Subcutaneous abdominal adipose tissue (tissue), 5 donors: ENCODE measurements around the gene BLOC1S2.
A peak's percentile ranks its signal among the peaks of the same experiment; 100 is the strongest.
"Not testable (repeated sequence)": the region's sequence is repeated elsewhere in the genome, so short reads cannot be mapped to it uniquely, and the experiment has no call there.

Experiments
- H3K27ac ChIP-seq: one replicate; pipeline ENCODE4 v1.7.0; 2013; ENCODE audit warnings: low read depth, mild to moderate bottlenecking, inconsistent platforms, low read length, moderate library complexity
- H3K27me3 ChIP-seq, 5 donors: one replicate each; pipeline ENCODE4 v1.7.0; 2013; ENCODE audit warnings: low read length in 5 of 5, inconsistent platforms in 1 of 5; ENCODE audit not compliant: control insufficient read depth in 5 of 5, insufficient read depth in 4 of 5
- H3K36me3 ChIP-seq, 5 donors: one replicate each; pipeline ENCODE4 v1.7.0; 2013; ENCODE audit warnings: low read length in 5 of 5; ENCODE audit not compliant: control insufficient read depth in 5 of 5, insufficient read depth in 5 of 5
- H3K4me1 ChIP-seq, 5 donors: one replicate each; pipeline ENCODE4 v1.7.0; 2013; ENCODE audit warnings: low read length in 5 of 5, mild to moderate bottlenecking in 3 of 5, moderate library complexity in 1 of 5; ENCODE audit not compliant: control insufficient read depth in 5 of 5, insufficient read depth in 5 of 5
- H3K4me3 ChIP-seq, 5 donors: one replicate each; pipeline ENCODE4 v1.7.0; 2013; ENCODE audit warnings: low read length in 5 of 5, low read depth in 1 of 5
- H3K9ac ChIP-seq, 5 donors: one replicate each; pipeline ENCODE4 v1.7.0; 2013; ENCODE audit warnings: low read length in 5 of 5, mild to moderate bottlenecking in 4 of 5, moderate library complexity in 3 of 5
- H3K9me3 ChIP-seq, 5 donors: one replicate each; pipeline ENCODE4 v1.7.0; 2013; ENCODE audit warnings: low read length in 5 of 5; ENCODE audit not compliant: control insufficient read depth in 5 of 5
- donor health status: healthy.
- donor health status: healthy.
- donor health status: healthy.
- donor health status: healthy.
- donor health status: healthy.

BLOC1S2 gene

GRCh38 chr10:100319707-100320402, 33.4 kb upstream of the BLOC1S2 start:
- Histone ChIP-seq H3K9ac (no peak overlapping the region), H3K4me3 (no peak overlapping the region), H3K27me3 (peaks cover 0 to 2% (median 0%) of the 10 kb centered on the region in 5 donors), H3K36me3 (no peaks in the 10 kb centered on the region), H3K27ac (no peak overlapping the region), H3K4me1 (peaks cover 0 to 12% (median 9%) of the 10 kb centered on the region in 5 donors), H3K9me3 (no peaks in the 10 kb centered on the region)

- Histone ChIP-seq H3K9ac (no peak overlapping the region), H3K36me3 (no peaks in the 10 kb centered on the region), H3K4me1 (peaks cover 0 to 21% (median 9%) of the 10 kb centered on the region in 5 donors), H3K27ac (no peak overlapping the region), H3K27me3 (peaks cover 0 to 2% (median 0%) of the 10 kb centered on the region in 5 donors), H3K4me3 (no peak overlapping the region), H3K9me3 (no peaks in the 10 kb centered on the region)
Measured at GRCh38 chr10:100318207-100318606, 31.7 kb upstream of the BLOC1S2 start.

- Histone ChIP-seq H3K4me1 (peaks cover 0 to 21% (median 10%) of the 10 kb centered on the region in 5 donors), H3K36me3 (no peaks in the 10 kb centered on the region), H3K9me3 (no peaks in the 10 kb centered on the region), H3K27ac (peak overlapping the region; percentile 71), H3K27me3 (peaks cover 0 to 2% (median 0%) of the 10 kb centered on the region in 5 donors), H3K4me3 (no peak overlapping the region), H3K9ac (peak overlapping the region in 1 of 5 donors; percentile 26)
Measured at GRCh38 chr10:100315615-100316014, 29.1 kb upstream of the BLOC1S2 start.

- H3K9me3 ChIP-seq = no peaks in the 10 kb centered on the region
- no peak overlapping the region for H3K4me3 ChIP-seq
- peaks cover 0 to 35% (median 10%) of the 10 kb centered on the region in 5 donors for H3K4me1 ChIP-seq
- H3K27ac ChIP-seq = no peak overlapping the region
- no peaks in the 10 kb centered on the region for H3K36me3 ChIP-seq
- H3K9ac ChIP-seq = no peak overlapping the region
- H3K27me3 ChIP-seq = no peaks in the 10 kb centered on the region
Measured at GRCh38 chr10:100311298-100311697, 24.8 kb upstream of the BLOC1S2 start.

- Histone ChIP-seq H3K9me3 (no peaks in the 10 kb centered on the region), H3K36me3 (no peaks in the 10 kb centered on the region), H3K27me3 (no peaks in the 10 kb centered on the region), H3K9ac (no peak overlapping the region), H3K4me1 (peaks cover 0 to 17% (median 0%) of the 10 kb centered on the region in 5 donors), H3K4me3 (no peak overlapping the region), H3K27ac (no peak overlapping the region)
Measured at GRCh38 chr10:100307684-100308083, 21.2 kb upstream of the BLOC1S2 start.

GRCh38 chr10:100306861-100307260, 20.4 kb upstream of the BLOC1S2 start:
- no peaks in the 10 kb centered on the region for H3K27me3 ChIP-seq
- peaks cover 0 to 17% (median 0%) of the 10 kb centered on the region in 5 donors for H3K4me1 ChIP-seq
- H3K9ac ChIP-seq = no peak overlapping the region
- no peak overlapping the region for H3K27ac ChIP-seq
- H3K4me3 ChIP-seq = no peak overlapping the region
- no peaks in the 10 kb centered on the region for H3K9me3 ChIP-seq
- no peaks in the 10 kb centered on the region for H3K36me3 ChIP-seq

GRCh38 chr10:100304414-100304813, 17.9 kb upstream of the BLOC1S2 start:
- Histone ChIP-seq H3K27ac (no peak overlapping the region), H3K27me3 (no peaks in the 10 kb centered on the region), H3K4me3 (no peak overlapping the region), H3K9ac (no peak overlapping the region), H3K36me3 (no peaks in the 10 kb centered on the region), H3K4me1 (peaks cover 0 to 17% (median 0%) of the 10 kb centered on the region in 5 donors), H3K9me3 (no peaks in the 10 kb centered on the region)

- Histone ChIP-seq H3K9me3 (no peaks in the 10 kb centered on the region), H3K27me3 (no peaks in the 10 kb centered on the region), H3K27ac (no peak overlapping the region), H3K36me3 (no peaks in the 10 kb centered on the region), H3K4me1 (peaks cover 0 to 17% (median 0%) of the 10 kb centered on the region in 5 donors), H3K4me3 (no peak overlapping the region), H3K9ac (no peak overlapping the region)
Measured at GRCh38 chr10:100303724-100304319, 17.3 kb upstream of the BLOC1S2 start.

GRCh38 chr10:100301123-100301522, 14.6 kb upstream of the BLOC1S2 start:
- not testable (repeated sequence) for H3K9me3 ChIP-seq, H3K27me3 ChIP-seq, H3K36me3 ChIP-seq, H3K4me1 ChIP-seq, H3K4me3 ChIP-seq, H3K9ac ChIP-seq, H3K27ac ChIP-seq

- peaks cover 0 to 7% (median 0%) of the 10 kb centered on the region in 5 donors for H3K4me1 ChIP-seq
- H3K27ac ChIP-seq = no peak overlapping the region
- no peak overlapping the region for H3K9ac ChIP-seq
- H3K4me3 ChIP-seq = no peak overlapping the region
- peaks cover 4 to 10% (median 6%) of the 10 kb centered on the region in 5 donors for H3K27me3 ChIP-seq
- H3K9me3 ChIP-seq = no peaks in the 10 kb centered on the region
- H3K36me3 ChIP-seq = no peaks in the 10 kb centered on the region
Measured at GRCh38 chr10:100297242-100297641, 10.8 kb upstream of the BLOC1S2 start.
